ENCODE results near the gene ANXA4.
"Not testable (repeated sequence)": the region's sequence is repeated elsewhere in the genome, so short reads cannot be mapped to it uniquely, and the experiment has no call there.

Gene ANXA4

DNA sequence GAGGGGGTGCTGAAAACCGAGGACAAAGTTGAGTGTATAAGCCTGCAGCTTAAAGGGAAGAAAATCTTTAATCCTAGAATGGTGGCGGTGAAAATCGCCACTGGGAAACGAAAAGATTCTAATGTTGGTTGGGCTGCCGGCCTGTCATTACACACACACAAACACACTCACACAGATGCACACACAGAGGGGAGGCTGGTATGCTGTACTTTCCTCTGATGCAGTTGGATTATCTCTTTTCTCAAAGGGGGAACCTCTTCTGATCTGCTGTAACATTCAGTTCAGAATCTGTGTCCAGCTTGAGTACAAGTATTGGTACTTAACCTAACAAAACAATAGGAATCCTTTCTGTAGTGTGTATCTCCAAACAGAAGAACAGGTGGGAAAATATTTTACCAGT is 39.0 kb downstream of the ANXA4 start:
- DNase-seq = no peak

- DNase-seq = no peak
These were observed 39.7 kb downstream of the ANXA4 start for GRCh38 chr2:69781321-69782248.

GRCh38 chr2:69784228-69784627 is 42.3 kb downstream of the ANXA4 start:
- no peak for DNase-seq

- DNase-seq = no peak
These were observed 43.4 kb downstream of the ANXA4 start for GRCh38 chr2:69785358-69785757.

DNA sequence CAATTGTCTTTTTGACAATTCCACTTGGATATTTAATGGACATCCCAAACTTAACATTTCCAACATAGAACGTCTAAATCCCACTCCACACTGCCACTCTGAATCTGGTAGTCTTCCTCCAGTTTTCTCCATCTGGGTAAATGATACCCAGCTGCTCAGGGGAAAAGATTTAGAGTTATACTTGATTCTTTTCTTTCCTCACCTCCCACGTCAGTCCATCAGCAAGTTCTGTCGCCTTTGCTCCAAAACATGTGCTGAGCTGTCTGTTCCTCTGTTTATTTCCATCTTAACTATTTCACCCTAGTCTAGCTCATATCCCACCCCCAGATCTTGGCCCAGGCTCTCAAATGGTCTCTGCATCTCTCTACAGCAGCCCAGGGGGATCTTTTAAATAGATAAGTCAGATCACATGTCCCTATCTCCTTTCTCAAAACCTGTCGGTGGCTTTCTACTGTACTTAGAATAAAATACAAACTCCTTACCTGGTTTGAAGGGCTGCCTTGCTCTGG is 44.2 kb downstream of the ANXA4 start:
- no peak for DNase-seq

- no peak for DNase-seq
These were observed 47.3 kb downstream of the ANXA4 start for GRCh38 chr2:69789175-69789721.

DNA sequence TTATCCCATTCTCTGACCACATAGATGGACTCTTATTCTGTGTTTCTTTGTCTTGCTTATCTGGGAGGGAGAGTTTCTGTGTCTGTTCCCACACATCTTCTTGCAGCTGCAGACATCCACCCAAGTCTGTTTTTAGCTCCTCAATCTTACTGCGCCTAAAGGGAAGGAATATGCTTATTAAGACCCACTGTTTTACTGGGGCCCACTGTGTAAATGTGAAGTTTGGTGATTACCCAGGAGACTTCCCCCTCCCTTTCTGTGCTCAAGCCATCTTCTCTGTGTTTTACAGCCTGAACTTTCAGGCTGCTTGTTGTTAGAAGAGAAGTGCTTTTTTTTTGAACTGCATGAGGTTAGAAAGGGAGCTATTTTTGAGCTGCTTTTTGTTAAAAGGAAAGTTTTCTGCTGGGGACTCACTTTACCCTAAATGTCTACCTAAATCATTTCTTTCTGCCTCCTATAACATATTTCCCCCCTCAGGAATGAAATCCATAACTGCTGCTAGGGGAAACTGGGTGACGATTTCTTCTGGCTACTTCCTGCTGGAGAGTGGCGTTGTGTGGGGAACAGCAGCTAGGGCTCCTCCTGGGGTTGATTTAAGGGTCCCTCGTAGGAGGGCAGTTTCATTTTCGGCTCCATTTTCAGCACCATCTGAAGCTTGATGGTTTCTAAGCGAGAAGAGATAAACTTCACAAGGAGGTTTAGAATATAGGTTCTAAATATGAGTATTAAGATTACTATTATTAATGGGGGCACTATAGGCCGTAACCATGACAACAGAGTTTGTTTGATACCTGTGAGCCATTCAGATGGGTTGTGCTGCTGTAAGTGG is 48.1 kb downstream of the ANXA4 start:
- no peak for DNase-seq

DNA sequence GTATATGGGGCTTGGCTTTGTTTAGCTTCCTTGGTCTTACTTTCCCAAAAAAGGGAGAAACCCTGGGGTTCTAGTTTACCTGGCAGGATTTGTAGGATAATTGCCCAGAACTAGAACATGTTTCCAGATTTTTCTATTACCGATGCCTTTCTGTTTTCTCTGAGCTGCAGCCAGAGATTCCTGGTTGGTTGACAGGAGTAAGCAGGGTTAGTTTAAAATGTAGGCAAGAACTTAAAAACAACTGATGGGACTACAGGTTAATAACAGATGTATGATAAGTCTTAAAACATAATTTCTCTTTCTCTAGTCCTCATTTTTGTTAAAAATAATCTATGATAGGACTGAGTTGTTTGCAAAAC is 48.6 kb downstream of the ANXA4 start:
- no peak for DNase-seq

- DNase-seq = no peak
These were observed 49.1 kb downstream of the ANXA4 start for GRCh38 chr2:69791045-69791444.

- DNase-seq = no peak
These were observed 54.2 kb downstream of the ANXA4 start for GRCh38 chr2:69796174-69796573.

DNA sequence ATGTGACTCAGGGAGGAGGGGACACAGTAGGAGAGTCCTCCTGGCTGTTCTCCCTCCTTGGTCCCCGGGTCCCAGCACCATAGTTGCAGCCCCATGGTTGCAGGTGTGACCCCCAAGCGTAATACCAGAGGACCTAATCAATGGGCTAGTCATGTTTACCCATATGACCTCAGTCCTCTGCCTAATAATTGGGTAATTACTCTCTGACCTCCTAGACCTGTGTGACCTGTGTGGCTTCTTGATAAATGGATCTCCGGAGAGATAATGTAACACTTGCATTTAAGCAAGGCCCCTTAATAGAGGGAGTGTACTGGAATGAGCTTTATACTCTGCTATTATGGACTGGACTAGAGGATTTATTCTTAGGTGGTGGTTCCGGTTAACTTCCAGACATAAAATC is 55.3 kb downstream of the ANXA4 start:
- no peak for DNase-seq

DNA sequence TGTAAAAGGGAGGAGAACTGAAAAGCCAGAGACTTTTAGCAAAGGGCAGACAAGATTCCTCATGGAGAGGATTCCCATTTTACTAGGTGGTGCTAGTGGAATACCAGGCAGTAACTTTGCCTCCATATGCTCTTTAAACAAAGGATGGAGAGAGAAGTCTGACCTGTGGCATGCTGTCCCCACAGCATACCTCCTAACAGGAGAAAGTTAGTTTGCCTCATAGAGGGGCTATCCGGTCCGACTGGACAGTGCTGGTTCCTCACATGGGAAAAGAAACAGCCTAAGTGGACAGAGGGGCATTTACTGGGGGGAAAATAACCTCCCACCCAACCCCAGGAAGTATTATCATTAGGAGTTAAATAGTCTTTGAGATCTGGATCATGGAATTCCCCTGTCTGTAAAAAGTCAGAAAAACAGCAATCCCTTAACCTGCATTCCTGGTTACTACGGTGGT is 55.9 kb downstream of the ANXA4 start:
- no peak for DNase-seq

- DNase-seq = no peak
These were observed 56.5 kb downstream of the ANXA4 start for GRCh38 chr2:69798290-69798908.

DNA sequence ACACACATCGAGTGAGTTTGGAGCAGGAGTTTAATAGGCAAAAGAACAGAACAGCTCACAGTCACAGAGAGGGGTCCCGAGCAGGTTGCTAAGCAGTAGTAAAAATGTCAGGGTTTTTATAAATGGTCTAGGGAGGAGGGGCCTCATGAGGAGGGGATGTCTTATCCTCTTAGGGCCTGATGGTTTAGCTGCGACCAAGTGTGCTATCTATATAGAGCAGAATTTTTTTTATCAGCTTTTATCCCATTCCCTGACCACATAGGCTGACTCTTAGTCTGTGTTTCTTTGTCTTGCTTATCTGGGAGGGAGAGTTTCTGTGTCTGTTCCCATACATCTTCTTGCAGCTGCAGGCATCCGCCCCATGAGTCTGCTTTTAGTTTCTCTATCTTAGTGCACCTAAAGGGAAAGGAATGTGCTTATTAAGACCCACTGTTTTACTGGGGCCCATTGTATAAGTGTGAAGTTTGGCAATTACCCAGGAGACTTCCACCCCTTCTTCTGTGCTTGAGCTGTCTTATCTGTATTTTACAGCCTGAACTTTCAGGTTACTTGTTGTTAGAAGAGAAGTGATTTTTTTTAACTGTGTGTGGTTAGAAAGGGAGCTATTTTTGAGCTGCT is 57.1 kb downstream of the ANXA4 start:
- DNase-seq = no peak

DNA sequence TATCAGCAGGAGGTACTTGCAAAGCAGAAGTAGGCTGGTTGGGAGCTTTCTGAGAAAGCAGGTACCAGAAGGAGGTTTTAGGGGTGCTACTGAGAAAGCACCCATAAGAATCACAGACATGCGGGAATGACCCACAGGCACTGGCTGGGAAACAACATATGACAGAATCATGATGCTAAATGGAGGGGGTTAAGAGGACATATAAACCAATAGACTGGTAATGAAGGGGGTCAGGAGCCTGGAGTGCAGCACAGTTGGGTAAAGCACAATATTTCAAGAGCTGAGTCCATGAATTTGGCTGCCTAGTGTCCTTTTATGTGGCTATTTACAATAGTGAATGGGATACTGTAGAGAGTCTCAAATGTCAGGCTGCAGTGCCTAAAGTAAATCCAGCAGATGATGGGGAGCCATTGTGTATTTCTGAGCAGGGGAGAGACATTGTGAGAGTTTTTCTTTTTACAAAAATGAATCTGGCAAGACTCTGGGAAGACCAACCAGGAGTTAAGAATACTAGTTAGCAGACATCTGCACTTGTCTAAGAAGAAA is 59.9 kb downstream of the ANXA4 start:
- DNase-seq = no peak

- DNase-seq = not testable (repeated sequence)
These were observed 60.9 kb downstream of the ANXA4 start for GRCh38 chr2:69802781-69803367.

- no peak for DNase-seq
These were observed 62.5 kb downstream of the ANXA4 start for GRCh38 chr2:69804416-69804815.

- DNase-seq = no peak
These were observed 64.0 kb downstream of the ANXA4 start for GRCh38 chr2:69805887-69806286.

GRCh38 chr2:69807821-69808540 is 66.0 kb downstream of the ANXA4 start:
- DNase-seq = no peak

GRCh38 chr2:69810550-69810949 is 68.6 kb downstream of the ANXA4 start:
- DNase-seq = no peak

DNA sequence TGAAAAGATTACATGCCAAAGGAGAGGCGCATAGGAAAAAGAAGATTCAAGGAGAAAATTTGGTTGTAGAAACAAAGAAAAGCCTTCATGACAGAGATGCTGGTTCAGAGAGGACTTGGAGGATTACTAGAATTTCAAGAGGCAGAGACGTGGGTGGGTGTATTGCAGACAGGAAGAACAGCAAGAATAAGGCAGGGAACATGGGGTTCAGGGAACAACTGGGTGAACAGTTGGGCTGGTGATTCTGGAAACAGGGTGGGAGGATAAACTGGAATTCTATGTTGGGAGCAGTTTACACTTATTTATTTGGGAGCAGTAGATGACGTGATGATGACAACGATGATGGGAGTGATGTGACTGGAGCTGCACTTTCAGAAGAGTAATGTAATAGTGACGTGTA is 69.1 kb downstream of the ANXA4 start:
- DNase-seq = no peak

Measured in 8988T (cell line).